Immature natural killer cell (primary cell): ENCODE measurements around the gene PPP1R36. TPM values are rescaled to one million over a fixed set of nuclear protein-coding genes. Genes with fewer than 3 reads are reported as not detected.

Experiments
- DNase-seq, 3 donors: peaks; one replicate each; pipeline ENCODE4 v3.0.0; 2022; ENCODE audit warnings: mixed read lengths in 1 of 3
- H3K27ac Mint-ChIP-seq, 6 donors: one replicate each; pipeline ENCODE4 v1.8.0; 2020; ENCODE audit warnings: mixed read lengths in 6 of 6, mild to moderate bottlenecking in 5 of 6, inconsistent platforms in 4 of 6, moderate library complexity in 3 of 6
- H3K27me3 Mint-ChIP-seq, 3 donors: one replicate each; pipeline ENCODE4 v1.8.0; 2020 to 2021; ENCODE audit warnings: low read depth in 3 of 3, mild to moderate bottlenecking in 3 of 3, mixed read lengths in 3 of 3, moderate library complexity in 3 of 3, inconsistent platforms in 1 of 3
- H3K36me3 Mint-ChIP-seq, 3 donors: one replicate each; pipeline ENCODE4 v1.8.0; 2020; ENCODE audit warnings: mixed read lengths in 3 of 3, inconsistent platforms in 2 of 3, mild to moderate bottlenecking in 2 of 3
- H3K4me1 Mint-ChIP-seq, 2 donors: one replicate each; pipeline ENCODE4 v1.8.0; 2020; ENCODE audit warnings: inconsistent platforms in 2 of 2, mild to moderate bottlenecking in 2 of 2, mixed read lengths in 2 of 2, moderate library complexity in 1 of 2
- H3K4me3 Mint-ChIP-seq, 5 donors: one replicate each; pipeline ENCODE4 v1.8.0; 2020; ENCODE audit warnings: mild to moderate bottlenecking in 5 of 5, mixed read lengths in 5 of 5, inconsistent platforms in 3 of 5, moderate library complexity in 3 of 5
- H3K9me3 Mint-ChIP-seq, 6 donors: one replicate each; pipeline ENCODE4 v1.8.0; 2020; ENCODE audit warnings: mild to moderate bottlenecking in 6 of 6, mixed read lengths in 6 of 6, inconsistent platforms in 4 of 6, moderate library complexity in 3 of 6
- polyA plus RNA-seq, 3 donors: library from polyadenylated mRNA; unstranded; fragments of 300-500 nt; fragmentation: Illumina TruSeq; gene quantifications; one replicate each; pipeline ENCODE4 v1.2.3, GENCODE V29; 2021

PPP1R36 gene
- polyA plus RNA-seq, 3 donors from 2014 or later, result 0.47 to 0.81 TPM; not detected in 1

DNA sequence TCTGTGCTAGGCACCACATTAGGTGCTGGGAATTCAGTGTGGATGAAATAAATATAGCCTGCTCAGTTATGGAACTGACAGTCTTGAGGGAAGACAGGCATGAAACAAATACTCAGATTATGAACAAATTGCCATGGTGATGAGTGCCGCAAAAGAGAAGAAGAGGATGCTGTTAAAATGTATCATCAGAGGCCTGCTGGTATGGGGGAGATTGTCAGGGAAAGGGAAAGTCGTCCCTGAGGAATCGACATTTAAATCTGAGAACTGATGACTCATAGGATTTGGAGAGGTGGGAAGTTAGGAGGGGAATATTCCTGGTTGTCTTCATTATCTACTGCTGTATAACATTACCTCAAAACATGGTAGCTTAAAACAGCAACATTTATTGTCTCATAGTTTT lies 42.0 kb downstream of the PPP1R36 start:
- H3K27ac Mint-ChIP-seq, result no peak overlapping the region
- H3K4me3 Mint-ChIP-seq, result no peak overlapping the region
- H3K9me3 Mint-ChIP-seq, result no peaks in the 10 kb centered on the region
- H3K4me1 Mint-ChIP-seq, result no peaks in the 10 kb centered on the region
- DNase-seq, result no peak
- no peaks in the 10 kb centered on the region for H3K27me3 Mint-ChIP-seq
- H3K36me3 Mint-ChIP-seq, result no peaks in the 10 kb centered on the region

GRCh38 chr14:64594438-64594837 lies 44.7 kb downstream of the PPP1R36 start:
- H3K36me3 Mint-ChIP-seq, result no peaks in the 10 kb centered on the region
- no peak overlapping the region for H3K27ac Mint-ChIP-seq
- peaks cover 0 to 2% (median 0%) of the 10 kb centered on the region in 3 donors for H3K27me3 Mint-ChIP-seq
- DNase-seq, result no peak
- no peaks in the 10 kb centered on the region for H3K9me3 Mint-ChIP-seq
- no peak overlapping the region for H3K4me3 Mint-ChIP-seq
- no peaks in the 10 kb centered on the region for H3K4me1 Mint-ChIP-seq

DNA sequence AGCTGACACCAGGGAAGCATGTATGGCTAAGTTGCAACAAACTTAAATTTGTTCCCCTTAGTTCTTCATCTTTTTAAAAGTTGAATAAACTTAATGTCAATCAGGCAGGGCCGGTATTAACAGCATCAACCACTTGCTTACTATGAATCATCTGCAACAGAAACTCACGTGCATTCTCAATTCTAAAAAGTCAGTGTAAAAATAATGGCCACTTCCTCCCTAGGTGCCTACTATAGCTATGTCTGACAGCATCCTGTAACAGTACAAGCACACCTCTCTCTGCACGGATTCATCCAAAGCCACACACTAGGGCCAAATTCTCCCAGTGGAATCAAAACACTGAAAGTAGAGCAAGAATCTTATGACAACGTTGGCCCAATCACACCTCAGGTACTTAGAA lies 48.6 kb downstream of the PPP1R36 start:
- no peak overlapping the region for H3K4me3 Mint-ChIP-seq
- peaks cover 1 to 8% (median 2%) of the 10 kb centered on the region in 3 donors for H3K27me3 Mint-ChIP-seq
- H3K27ac Mint-ChIP-seq, result no peak overlapping the region
- H3K9me3 Mint-ChIP-seq, result peaks cover 0 to 2% (median 0%) of the 10 kb centered on the region in 6 donors
- no peak for DNase-seq
- H3K4me1 Mint-ChIP-seq, result no peaks in the 10 kb centered on the region
- H3K36me3 Mint-ChIP-seq, result no peaks in the 10 kb centered on the region

DNA sequence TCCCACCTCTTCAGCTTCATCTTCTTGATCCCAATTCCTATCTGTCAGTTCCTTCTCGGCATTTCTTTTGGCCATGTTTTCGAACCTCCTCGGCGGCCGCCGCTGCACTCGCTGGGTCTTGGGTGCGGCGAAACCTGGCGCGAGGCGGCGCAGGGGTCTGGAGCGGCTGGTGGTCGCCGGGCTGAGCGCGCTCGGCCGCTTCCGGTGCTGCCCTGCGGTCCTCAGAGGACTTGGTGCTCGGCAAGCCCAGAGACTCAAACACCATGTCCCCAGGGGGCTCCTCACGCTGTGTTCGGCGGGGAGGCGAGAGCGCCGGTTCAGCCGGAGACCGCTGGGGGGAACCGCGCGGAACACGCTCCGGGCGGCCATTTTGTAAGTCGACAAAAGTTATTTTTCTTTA lies 51.8 kb downstream of the PPP1R36 start:
- Mint-ChIP-seq H3K9me3 (peaks cover 0 to 2% (median 0%) of the 10 kb centered on the region in 6 donors), H3K4me3 (no peak overlapping the region), H3K36me3 (no peaks in the 10 kb centered on the region), H3K27me3 (peaks cover 1 to 9% (median 4%) of the 10 kb centered on the region in 3 donors), H3K4me1 (no peaks in the 10 kb centered on the region), H3K27ac (no peak overlapping the region)
- no peak for DNase-seq

- Mint-ChIP-seq H3K4me1 (no peaks in the 10 kb centered on the region), H3K27me3 (peaks cover 1 to 9% (median 4%) of the 10 kb centered on the region in 3 donors), H3K27ac (no peak overlapping the region), H3K4me3 (no peak overlapping the region), H3K9me3 (peaks cover 0 to 2% (median 0%) of the 10 kb centered on the region in 6 donors), H3K36me3 (no peaks in the 10 kb centered on the region)
- DNase-seq, result no peak
Observed at GRCh38 chr14:64602826-64603225, 53.1 kb downstream of the PPP1R36 start.

DNA sequence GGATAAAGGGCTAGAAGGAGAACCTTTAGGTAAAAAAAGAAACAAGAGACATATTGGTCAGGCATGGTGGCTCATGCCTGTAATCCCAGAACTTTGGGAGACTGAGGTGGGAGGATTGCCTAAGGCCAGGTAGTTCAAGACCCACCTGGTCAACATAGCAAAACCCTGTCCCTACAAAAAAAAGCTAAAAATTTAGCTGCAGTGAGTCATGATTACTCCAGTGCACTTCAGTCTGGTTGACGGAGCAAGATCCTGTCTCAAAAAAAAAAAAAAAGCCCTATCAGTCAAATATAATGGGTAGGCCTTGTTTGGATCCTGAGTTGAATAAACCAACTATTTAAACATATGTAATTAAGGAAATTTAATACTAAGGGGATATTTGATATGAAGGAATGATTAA lies 54.2 kb downstream of the PPP1R36 start:
- no peak overlapping the region for H3K27ac Mint-ChIP-seq
- H3K4me1 Mint-ChIP-seq, result no peaks in the 10 kb centered on the region
- no peaks in the 10 kb centered on the region for H3K36me3 Mint-ChIP-seq
- H3K4me3 Mint-ChIP-seq, result no peak overlapping the region
- H3K27me3 Mint-ChIP-seq, result peaks cover 1 to 9% (median 5%) of the 10 kb centered on the region in 3 donors
- no peak for DNase-seq
- H3K9me3 Mint-ChIP-seq, result peaks cover 0 to 2% (median 0%) of the 10 kb centered on the region in 6 donors

DNA sequence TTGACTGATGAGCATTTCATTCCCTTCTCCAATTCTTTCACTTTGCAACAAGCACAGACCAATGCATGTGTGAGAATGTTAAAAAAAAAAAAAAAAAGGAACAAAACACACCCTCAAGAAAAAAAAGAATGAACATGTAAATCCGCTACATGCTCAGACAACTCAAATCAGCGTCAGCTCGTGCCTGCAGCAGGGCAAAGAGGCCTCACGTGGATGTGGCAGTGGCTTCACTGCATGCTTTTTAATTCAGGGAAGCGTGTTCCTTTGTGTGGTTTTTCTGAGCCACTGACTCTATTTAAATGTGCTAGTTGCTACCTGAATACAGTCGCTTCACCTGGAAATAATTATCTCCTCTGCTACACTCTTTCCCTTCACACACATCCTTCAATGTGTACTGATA lies 55.1 kb downstream of the PPP1R36 start:
- H3K4me1 Mint-ChIP-seq, result no peaks in the 10 kb centered on the region
- peaks cover 1 to 8% (median 5%) of the 10 kb centered on the region in 3 donors for H3K27me3 Mint-ChIP-seq
- no peak for DNase-seq
- H3K9me3 Mint-ChIP-seq, result peaks cover 0 to 2% (median 0%) of the 10 kb centered on the region in 6 donors
- no peaks in the 10 kb centered on the region for H3K36me3 Mint-ChIP-seq
- no peak overlapping the region for H3K4me3 Mint-ChIP-seq
- H3K27ac Mint-ChIP-seq, result no peak overlapping the region

- no peak for DNase-seq
- no peaks in the 10 kb centered on the region for H3K4me1 Mint-ChIP-seq
- H3K9me3 Mint-ChIP-seq, result peaks cover 0 to 2% (median 0%) of the 10 kb centered on the region in 6 donors
- no peak overlapping the region for H3K4me3 Mint-ChIP-seq
- H3K27ac Mint-ChIP-seq, result no peak overlapping the region
- peaks cover 0 to 9% (median 5%) of the 10 kb centered on the region in 3 donors for H3K27me3 Mint-ChIP-seq
- H3K36me3 Mint-ChIP-seq, result no peaks in the 10 kb centered on the region
Observed at GRCh38 chr14:64605926-64606685, 56.3 kb downstream of the PPP1R36 start.

DNA sequence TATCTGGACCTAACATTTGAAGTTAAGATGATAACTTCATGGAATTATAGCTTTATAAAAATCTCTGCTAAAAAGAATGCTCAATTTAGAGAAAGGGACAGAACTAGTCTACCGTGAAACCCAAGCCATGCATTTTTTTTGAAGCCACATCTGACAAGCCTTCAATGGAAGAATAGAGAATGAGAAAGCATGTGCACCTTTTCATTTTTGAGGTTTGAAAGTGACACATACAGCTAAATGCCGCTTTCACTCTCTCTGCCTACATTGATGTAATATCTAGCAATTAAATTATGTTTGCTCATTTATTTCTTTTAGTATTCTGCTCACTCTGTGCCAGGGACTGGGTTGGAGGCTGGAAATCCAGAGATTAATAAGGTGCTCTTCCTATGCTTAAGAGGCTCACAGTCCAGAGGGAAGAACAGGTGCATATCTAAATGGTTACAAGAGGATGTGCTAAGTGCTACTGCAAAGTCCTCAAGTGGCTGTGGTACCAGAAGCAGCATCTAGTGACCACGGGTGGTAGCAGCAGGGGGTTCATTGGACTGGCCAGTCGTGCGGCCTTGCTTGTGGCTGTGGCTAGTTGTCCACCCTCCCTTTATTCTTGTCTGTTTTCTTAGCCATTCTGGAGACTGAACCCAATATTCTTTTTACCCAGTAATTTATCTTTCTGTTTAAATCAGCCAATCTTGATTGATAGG lies 60.4 kb downstream of the PPP1R36 start:
- DNase-seq, result no peak
- no peak overlapping the region for H3K27ac Mint-ChIP-seq
- no peaks in the 10 kb centered on the region for H3K36me3 Mint-ChIP-seq
- no peaks in the 10 kb centered on the region for H3K9me3 Mint-ChIP-seq
- H3K4me3 Mint-ChIP-seq, result no peak overlapping the region
- H3K27me3 Mint-ChIP-seq, result peaks cover 0 to 6% (median 3%) of the 10 kb centered on the region in 3 donors
- no peaks in the 10 kb centered on the region for H3K4me1 Mint-ChIP-seq

- Mint-ChIP-seq H3K36me3 (no peaks in the 10 kb centered on the region), H3K4me1 (no peaks in the 10 kb centered on the region), H3K4me3 (no peak overlapping the region), H3K9me3 (no peaks in the 10 kb centered on the region), H3K27me3 (peaks cover 0 to 6% (median 3%) of the 10 kb centered on the region in 3 donors), H3K27ac (no peak overlapping the region)
- no peak for DNase-seq
Observed at GRCh38 chr14:64611358-64612020, 61.7 kb downstream of the PPP1R36 start.

DNA sequence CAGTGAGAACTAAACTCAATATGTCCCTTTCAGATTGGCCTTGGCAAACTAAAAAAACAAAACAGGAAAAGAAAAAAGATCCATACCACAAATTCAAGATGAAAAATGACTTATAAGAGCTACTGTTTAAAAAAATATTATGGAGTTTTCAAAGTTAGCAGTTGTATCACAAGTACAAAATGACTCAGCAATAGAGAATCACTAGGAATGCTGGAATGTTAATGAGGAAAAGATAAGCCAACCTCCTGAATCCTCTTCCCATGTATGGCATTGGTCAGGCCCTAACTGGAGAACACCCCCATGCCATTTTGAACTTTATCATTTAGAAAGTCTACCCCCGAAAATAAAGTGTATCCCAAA lies 62.2 kb downstream of the PPP1R36 start:
- Mint-ChIP-seq H3K4me3 (no peak overlapping the region), H3K36me3 (no peaks in the 10 kb centered on the region), H3K27ac (no peak overlapping the region), H3K4me1 (no peaks in the 10 kb centered on the region), H3K27me3 (peaks cover 0 to 6% (median 3%) of the 10 kb centered on the region in 3 donors), H3K9me3 (no peaks in the 10 kb centered on the region)
- no peak for DNase-seq

GRCh38 chr14:64612971-64613666 lies 63.4 kb downstream of the PPP1R36 start:
- Mint-ChIP-seq H3K9me3 (no peaks in the 10 kb centered on the region), H3K27me3 (peaks cover 0 to 6% (median 3%) of the 10 kb centered on the region in 3 donors), H3K27ac (peak overlapping the region in 1 of 6 donors; percentile 2), H3K4me3 (no peak overlapping the region), H3K36me3 (no peaks in the 10 kb centered on the region), H3K4me1 (no peaks in the 10 kb centered on the region)
- DNase-seq, result no peak

DNA sequence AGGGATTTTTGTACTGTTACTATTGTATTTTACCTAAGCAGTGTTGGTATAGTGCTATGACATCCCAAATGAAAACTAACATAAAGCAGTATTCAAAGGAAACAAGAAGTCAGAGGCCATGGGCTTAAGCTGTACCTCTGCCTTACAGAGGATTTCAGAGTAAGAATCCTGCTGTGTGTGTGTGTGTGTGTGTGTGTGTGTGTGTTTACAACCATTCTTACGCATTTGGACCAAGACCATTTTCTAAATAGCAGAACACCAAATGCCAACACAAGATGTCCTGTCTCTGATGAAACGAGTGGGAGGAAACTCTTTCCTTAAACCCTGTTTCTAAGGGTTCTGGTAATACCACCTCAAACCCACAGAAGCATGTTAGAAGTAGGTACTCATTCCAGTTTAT lies 64.4 kb downstream of the PPP1R36 start:
- no peak overlapping the region for H3K4me3 Mint-ChIP-seq
- H3K36me3 Mint-ChIP-seq, result no peaks in the 10 kb centered on the region
- no peak overlapping the region for H3K27ac Mint-ChIP-seq
- H3K4me1 Mint-ChIP-seq, result no peaks in the 10 kb centered on the region
- DNase-seq, result no peak
- H3K9me3 Mint-ChIP-seq, result no peaks in the 10 kb centered on the region
- peaks cover 0 to 3% (median 2%) of the 10 kb centered on the region in 3 donors for H3K27me3 Mint-ChIP-seq
